ENCODE measurements around the gene SMIM3. TPM values are rescaled to one million over a fixed set of nuclear protein-coding genes. Genes with fewer than 3 reads are reported as not detected.

Gene SMIM3
- total RNA-seq, 1 donor = 41.5 TPM

DNA sequence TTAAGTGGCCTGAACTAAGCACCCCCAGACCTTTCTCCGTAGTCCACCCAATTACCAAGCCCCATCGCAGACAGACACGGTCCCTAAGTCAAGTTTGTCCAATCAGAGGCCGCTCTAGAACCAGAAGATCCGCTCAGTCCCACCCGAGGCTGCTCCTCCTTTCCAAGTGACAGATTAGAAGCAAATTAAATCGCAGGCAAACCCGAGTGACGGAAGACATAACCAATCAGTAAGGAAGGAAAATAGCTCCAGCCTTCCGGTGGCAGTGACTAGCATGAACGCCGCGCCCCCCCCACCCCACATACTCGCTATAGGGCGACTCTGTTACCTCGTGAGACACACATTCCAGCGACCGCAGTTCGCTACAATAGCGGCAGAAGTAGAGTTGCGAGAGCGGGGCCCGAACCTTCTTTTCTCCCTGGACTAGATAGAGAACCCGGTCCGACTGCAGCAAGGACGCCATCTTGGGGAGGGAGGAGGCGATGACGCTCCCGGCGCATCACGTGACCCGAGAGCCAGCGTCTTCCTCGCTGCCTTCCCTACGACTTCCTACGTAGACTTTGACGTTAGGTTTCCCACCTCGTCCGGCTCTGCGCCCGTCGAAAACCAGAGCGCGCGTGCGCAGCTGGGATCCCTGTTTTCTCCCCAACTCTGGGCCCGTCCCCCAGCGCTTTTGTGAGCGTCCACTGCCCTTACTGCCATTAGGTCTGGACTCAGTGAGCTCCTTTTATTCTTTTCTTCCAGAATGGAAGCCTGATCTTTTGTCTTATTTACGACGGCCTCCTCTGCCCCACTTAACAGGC, 19.8 kb upstream of the SMIM3 start, which contains the start of gene DCTN4:
Gene DCTN4 (minus strand): TSS at position 487 of the 803 bp plus-strand sequence. CDS start 24 bp downstream, at position 463.
- DNase-seq (ENCODE audit: low read depth) = peak; percentile 100
- peak within 1 kb of the TSS; percentile 74 for H3K4me3 ChIP-seq (ENCODE audit: low read depth, low read length)
- TF ChIP-seq, protein P1, sequence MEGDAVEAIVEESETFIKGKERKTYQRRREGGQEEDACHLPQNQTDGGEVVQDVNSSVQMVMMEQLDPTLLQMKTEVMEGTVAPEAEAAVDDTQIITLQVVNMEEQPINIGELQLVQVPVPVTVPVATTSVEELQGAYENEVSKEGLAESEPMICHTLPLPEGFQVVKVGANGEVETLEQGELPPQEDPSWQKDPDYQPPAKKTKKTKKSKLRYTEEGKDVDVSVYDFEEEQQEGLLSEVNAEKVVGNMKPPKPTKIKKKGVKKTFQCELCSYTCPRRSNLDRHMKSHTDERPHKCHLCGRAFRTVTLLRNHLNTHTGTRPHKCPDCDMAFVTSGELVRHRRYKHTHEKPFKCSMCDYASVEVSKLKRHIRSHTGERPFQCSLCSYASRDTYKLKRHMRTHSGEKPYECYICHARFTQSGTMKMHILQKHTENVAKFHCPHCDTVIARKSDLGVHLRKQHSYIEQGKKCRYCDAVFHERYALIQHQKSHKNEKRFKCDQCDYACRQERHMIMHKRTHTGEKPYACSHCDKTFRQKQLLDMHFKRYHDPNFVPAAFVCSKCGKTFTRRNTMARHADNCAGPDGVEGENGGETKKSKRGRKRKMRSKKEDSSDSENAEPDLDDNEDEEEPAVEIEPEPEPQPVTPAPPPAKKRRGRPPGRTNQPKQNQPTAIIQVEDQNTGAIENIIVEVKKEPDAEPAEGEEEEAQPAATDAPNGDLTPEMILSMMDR (IDR thresholded peaks at IDR 0.05; ENCODE audit: insufficient read depth, low read depth, low read length) = no peak

DNA sequence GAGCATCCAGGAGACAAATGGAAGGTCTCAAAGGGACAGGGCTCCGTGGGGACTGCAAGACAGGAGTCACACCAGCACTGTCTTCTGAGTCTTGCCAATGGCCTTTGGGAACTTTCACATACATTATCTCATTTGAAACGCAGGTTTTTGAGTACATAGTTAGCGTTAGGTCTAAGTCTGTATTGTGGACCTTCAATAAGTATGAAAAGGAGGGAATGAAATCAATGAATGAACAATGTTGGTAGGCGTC, 19.3 kb upstream of the SMIM3 start:
- H3K4me3 ChIP-seq (ENCODE audit: low read depth, low read length) = peak overlapping the region; percentile 74
- TF ChIP-seq, protein P1 (IDR thresholded peaks at IDR 0.05; ENCODE audit: insufficient read depth, low read depth, low read length) = no peak
- no peak for DNase-seq (ENCODE audit: low read depth)

GRCh38 chr5:150762211-150762610, 16.3 kb upstream of the SMIM3 start:
- H3K4me3 ChIP-seq (ENCODE audit: low read depth, low read length) = no peak overlapping the region
- DNase-seq (ENCODE audit: low read depth) = peak; percentile 66
- TF ChIP-seq, protein P1 (IDR thresholded peaks at IDR 0.05; ENCODE audit: insufficient read depth, low read depth, low read length) = no peak

GRCh38 chr5:150763023-150763769, 15.4 kb upstream of the SMIM3 start:
- DNase-seq (ENCODE audit: low read depth) = peak; percentile 97
- TF ChIP-seq, protein P1 (IDR thresholded peaks at IDR 0.05; ENCODE audit: insufficient read depth, low read depth, low read length) = peak; percentile 6
- H3K4me3 ChIP-seq (ENCODE audit: low read depth, low read length) = no peak overlapping the region

DNA sequence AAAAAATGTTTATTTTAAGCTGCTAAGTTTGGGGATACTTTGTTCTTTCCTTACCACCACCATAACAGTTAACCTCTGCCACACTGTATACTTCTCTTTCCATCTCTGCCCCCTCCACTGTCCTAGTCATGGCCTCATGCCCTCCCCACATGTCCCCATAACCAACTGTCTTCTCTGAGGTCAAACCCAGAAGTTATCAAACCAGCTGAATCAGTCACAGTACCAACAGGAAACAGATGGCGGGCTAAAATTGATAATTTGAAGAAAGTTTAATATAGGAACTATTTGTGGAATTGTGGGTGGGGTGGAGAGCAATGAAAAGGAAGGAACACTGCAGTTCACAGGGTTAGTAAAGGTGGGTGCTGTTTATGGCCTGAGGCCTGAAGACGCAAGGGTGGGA, 14.0 kb upstream of the SMIM3 start:
- no peak overlapping the region for H3K4me3 ChIP-seq (ENCODE audit: low read depth, low read length)
- no peak for DNase-seq (ENCODE audit: low read depth)
- TF ChIP-seq, protein P1 (IDR thresholded peaks at IDR 0.05; ENCODE audit: insufficient read depth, low read depth, low read length) = no peak

DNA sequence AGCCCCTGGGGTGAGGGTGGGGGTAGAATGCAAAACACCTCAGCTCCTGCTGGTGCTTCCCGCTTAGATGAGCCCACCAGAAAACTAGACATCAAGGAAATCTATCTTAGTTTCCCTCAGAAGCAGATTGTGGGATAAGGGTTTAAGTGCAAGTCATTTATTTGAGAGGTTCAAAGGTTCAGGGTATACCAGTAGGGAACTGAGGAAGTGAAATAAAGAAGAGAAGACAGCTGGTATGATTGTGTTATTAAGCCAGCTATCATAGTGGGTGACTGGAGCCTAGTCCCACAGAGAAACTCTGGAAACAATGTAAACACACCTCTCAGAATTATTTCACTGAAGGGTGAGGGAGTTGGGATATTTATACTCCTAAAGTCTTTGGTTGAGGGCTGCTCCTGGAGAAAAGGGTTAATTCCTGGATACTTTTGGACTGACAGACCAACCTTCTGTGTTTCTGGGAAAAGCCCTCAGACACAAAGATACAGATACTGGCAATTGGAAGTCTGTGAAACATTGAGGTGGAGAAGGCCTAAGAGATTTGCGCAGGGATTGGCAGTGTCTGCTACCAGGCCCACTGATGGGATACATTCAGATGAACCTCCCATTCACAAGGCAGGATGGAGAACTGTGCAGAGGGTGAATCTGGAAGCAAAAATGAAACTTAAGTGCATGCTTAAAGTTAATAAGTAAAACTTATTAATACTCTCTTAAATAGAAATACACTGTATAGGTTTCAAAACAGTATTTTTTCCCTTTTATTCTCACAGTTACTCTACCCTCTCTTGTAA, 13.4 kb upstream of the SMIM3 start:
- TF ChIP-seq, protein P1 (IDR thresholded peaks at IDR 0.05; ENCODE audit: insufficient read depth, low read depth, low read length) = no peak
- H3K4me3 ChIP-seq (ENCODE audit: low read depth, low read length) = no peak overlapping the region
- no peak for DNase-seq (ENCODE audit: low read depth)
